HCEC 1CT (cell line): ENCODE measurements around the gene RRP7A.
"Not testable (repeated sequence)": the region's sequence is repeated elsewhere in the genome, so short reads cannot be mapped to it uniquely, and the experiment has no call there.

ENCODE experiments used
- DNase-seq: peaks from one replicate; pipeline ENCODE4 v3.0.0-alpha.2; 2017

Gene RRP7A

GRCh38 chr22:42519525-42520401 lies at the start of gene RRP7A:
Gene RRP7A, minus strand, starts transcription at chr22:42519796. Its CDS starts 10 bp downstream, at chr22:42519786.
- peak; percentile 65 for DNase-seq

DNA sequence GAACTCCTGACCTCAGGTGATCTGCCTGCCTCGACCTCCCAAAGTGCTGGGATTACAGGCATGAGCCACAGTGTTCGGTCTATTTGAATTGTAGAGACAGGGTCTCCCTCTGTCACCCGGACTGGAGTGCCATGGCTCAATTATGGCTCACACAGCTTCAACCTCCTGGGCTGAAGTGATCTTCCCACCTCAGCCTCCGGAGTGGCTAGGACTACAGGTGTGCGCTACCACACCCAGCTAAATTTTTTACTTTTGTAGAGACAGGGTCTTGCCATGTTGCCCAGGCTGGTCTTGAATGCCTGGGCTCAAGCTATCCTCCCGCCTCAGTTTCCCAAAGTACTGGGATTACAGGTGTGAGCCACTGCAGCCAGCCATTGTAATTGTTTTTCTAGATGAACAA lies 48.4 kb upstream of the RRP7A start:
- not testable (repeated sequence) for DNase-seq

DNA sequence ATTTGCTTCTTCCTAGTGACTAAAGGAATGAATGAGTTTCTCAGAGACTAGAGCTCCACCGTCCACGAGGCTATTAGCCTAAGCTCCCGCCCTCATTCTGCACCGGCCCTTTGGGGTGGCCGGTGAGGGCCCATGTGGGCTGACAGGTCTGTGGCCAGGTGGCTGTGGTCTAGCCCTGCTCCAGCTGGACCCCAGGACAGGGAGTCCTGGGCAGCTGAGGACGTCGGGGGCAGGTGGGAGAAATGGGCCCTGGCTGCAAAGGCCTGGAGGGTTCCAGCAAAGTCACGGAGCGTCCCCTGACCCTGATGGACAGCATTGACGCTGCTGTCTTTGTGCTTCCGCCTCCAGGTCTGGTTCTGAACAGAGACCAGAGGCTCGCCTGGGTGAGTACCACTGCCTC lies 46.4 kb upstream of the RRP7A start:
- DNase-seq, result no peak

- no peak for DNase-seq
Measured at GRCh38 chr22:42564699-42565098, 45.1 kb upstream of the RRP7A start.

DNA sequence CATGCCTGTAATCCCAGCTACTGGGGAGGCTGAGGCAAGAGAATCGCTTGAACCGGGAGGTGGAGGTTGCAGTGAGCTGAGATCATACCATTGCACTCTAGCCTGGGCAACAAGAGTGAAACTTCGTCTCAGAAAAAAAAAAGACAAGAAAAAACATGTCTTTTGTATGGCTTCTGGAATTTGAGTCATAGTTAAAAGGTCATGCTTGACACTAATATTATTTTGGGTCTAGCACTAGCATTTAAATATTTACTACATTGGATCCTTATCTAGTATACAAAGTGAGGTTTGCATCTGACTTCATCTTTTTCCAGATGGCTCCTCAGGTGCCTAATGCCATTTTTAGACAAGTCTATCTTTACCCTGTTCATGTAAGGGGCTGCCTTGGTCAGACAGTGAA lies 44.3 kb upstream of the RRP7A start:
- DNase-seq, result not testable (repeated sequence)

- no peak for DNase-seq
Measured at GRCh38 chr22:42562684-42563083, 43.1 kb upstream of the RRP7A start.

DNA sequence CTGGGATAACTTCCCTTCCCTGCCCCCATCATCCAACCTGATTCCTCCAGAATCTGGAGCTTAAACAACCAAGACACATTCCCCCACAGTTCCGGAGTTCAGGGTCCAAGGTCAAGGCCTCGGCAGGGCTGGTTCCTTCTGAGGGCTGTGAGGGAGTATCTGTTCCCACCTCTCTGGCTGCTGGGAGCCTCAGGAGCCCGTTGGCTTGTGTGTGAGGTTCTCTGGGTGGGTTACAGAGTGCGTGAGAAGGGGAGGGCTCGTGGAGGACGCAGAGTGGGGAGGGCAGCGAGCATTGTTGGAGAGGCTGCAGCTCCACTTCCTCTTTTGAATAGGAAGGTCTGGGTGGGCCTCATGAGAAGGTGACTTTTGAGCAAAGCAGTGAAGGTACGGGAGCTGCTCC lies 42.7 kb upstream of the RRP7A start:
- no peak for DNase-seq

DNA sequence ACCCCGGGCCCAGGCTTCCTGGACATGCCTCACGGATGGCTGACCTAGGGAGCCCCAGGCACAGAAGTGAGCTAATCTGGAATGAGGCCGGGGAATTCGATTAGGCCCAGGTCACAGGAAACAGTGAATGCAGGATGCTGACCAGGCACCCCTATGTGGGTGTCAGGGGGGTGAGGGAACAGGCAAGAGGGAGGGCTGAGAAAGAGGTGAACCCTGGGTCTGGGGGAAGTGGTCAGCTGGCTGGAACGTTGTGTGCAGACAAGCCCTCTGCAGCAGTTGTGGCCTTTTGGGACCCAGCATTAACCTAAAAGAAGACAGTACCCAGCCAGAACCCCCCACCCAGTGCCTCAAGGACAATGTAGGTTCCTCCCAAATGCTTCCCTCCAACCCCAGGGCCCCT lies 42.3 kb upstream of the RRP7A start:
- DNase-seq, result no peak

- no peak for DNase-seq
Measured at GRCh38 chr22:42560781-42561180, 41.2 kb upstream of the RRP7A start.

GRCh38 chr22:42560381-42560780 lies 40.8 kb upstream of the RRP7A start:
- DNase-seq, result no peak

GRCh38 chr22:42553475-42554361 lies 34.1 kb upstream of the RRP7A start, which contains the start of gene SERHL2:
Gene SERHL2, plus strand, starts transcription at chr22:42553956. Its CDS starts 65 bp downstream, at chr22:42554021.
- peak; percentile 50 for DNase-seq

GRCh38 chr22:42552294-42552647 lies 32.7 kb upstream of the RRP7A start:
- DNase-seq, result not testable (repeated sequence)

DNA sequence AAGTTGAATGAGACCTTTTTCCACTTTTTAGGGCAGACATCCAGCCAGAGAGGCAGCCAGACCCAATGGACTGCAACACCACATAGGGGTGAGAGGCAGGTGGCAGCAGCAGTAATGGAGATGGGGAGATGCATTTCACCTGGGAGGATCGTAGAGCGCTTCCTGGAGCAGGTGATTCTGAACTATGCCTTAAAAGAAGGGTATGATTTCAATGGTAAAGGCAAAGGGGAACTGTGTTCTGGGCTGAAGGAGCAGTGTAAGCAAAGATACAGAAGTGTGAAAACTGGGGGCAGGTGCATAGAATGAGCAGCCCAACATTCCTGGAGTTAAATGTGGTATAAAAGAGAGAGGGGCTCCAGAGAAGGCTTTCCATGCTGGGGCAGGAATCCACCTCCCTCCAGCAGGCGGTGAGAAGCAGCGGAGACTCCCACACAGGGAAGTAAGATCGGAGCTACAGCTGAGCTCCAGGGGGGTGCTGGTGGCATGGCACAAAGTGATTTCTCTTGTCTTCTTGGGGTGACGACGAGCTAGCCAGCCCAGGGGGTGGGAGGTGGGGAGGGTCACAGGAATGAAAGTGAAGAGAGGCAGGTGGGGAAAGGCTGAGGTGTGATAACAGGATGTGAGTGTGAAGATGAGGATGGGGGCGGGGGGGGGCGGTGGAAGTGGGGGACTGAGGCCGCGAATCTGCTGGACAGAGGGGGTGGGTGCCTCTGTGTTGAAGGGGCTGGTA lies 29.9 kb upstream of the RRP7A start:
- no peak for DNase-seq

GRCh38 chr22:42548597-42549330 lies 29.2 kb upstream of the RRP7A start:
- DNase-seq, result no peak

GRCh38 chr22:42548126-42548525 lies 28.5 kb upstream of the RRP7A start:
- not testable (repeated sequence) for DNase-seq

GRCh38 chr22:42547562-42547961 lies 28.0 kb upstream of the RRP7A start:
- DNase-seq, result no peak

DNA sequence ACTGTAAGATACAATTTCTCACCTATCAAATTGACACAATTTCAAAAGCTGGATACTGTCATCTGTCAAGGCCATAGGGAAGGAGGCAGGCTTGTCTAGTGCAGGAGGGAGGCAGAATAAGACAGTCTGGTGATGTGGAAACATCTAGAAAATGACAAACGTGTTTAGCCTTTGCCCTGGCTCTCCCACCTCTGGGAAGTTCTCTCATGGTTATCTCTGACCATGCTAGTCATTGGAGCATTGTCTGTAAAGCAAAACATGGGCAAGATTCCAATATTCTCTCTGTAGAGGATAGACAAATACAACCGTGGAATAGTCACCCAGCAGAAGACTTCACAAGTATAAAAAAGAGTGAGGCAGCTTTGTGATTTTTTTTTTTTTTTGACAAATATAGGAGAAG lies 25.1 kb upstream of the RRP7A start:
- DNase-seq, result no peak

- peak; percentile 36 for DNase-seq
Measured at GRCh38 chr22:42539236-42539771, 19.7 kb upstream of the RRP7A start.

- DNase-seq, result not testable (repeated sequence)
Measured at GRCh38 chr22:42537199-42537831, 17.7 kb upstream of the RRP7A start.

GRCh38 chr22:42536634-42537033 lies 17.0 kb upstream of the RRP7A start:
- DNase-seq, result not testable (repeated sequence)

- DNase-seq, result no peak
Measured at GRCh38 chr22:42536166-42536565, 16.6 kb upstream of the RRP7A start.
